T-cell (primary cell): ENCODE measurements around the gene IL17B. TPM values are rescaled to one million over a fixed set of nuclear protein-coding genes. Genes with fewer than 3 reads are reported as not detected.
"Not testable (repeated sequence)": the region's sequence is repeated elsewhere in the genome, so short reads cannot be mapped to it uniquely, and the experiment has no call there.

ENCODE experiments used
- ATAC-seq, 4 experiments: fragments of 200-7000 bp in 3 of 4; fragments of 150-1000 bp in 1 of 4; cut with Tn5 transposase; replicated peaks in 1 of 4; 1 replicate in 3 of 4; 2 replicates in 1 of 4; pipeline ENCODE4 v1.10.0; 2021; ENCODE audit warnings: moderate library complexity in 3 of 4, mild to moderate bottlenecking in 2 of 4, moderate number of reproducible peaks in 1 of 4
- CTCF ChIA-PET, 2 donors: fragments of 300-600 bp; sonication (Branson Sonifier 250); formaldehyde crosslinking; loops; one replicate each; lab custom pipeline; 2022; ENCODE audit warnings: antibody characterized with exemption in 2 of 2; lab: Charles Lee
- POLR2A ChIA-PET, 2 donors: fragments of 300-600 bp; sonication (Branson Sonifier 250); formaldehyde crosslinking; loops; one replicate each; lab custom pipeline; 2022; ENCODE audit warnings: antibody characterized with exemption in 2 of 2; lab: Charles Lee
- DNase-seq, 35 experiments: peaks; one replicate each; pipeline versions ENCODE4 v3.0.0 to v3.0.0-alpha.2; 2013 to 2023
- H3K27ac ChIP-seq: one replicate; pipeline ENCODE4 v1.5.1; 2013; ENCODE audit warnings: low read length
- H3K27me3 ChIP-seq, 2 experiments: replicated peaks in 1 of 2; 1 replicate in 1 of 2; 2 replicates in 1 of 2; pipeline versions ENCODE4 v1.6.1 to v1.7.0; 2013; ENCODE audit warnings: low read length in 1 of 2, mixed read lengths in 1 of 2; ENCODE audit not compliant: control insufficient read depth in 2 of 2, insufficient read depth in 2 of 2; ENCODE audit errors: extremely low read depth in 1 of 2
- H3K36me3 ChIP-seq, 2 donors: 1 replicate in 1 of 2; 2 replicates in 1 of 2; pipeline versions ENCODE4 v1.6.1 to v1.7.0; 2013; ENCODE audit warnings: low read length in 1 of 2; ENCODE audit not compliant: control insufficient read depth in 2 of 2, insufficient read depth in 1 of 2; ENCODE audit errors: extremely low read depth in 1 of 2
- H3K4me1 ChIP-seq, 2 experiments: 1 replicate in 1 of 2; 2 replicates in 1 of 2; pipeline versions ENCODE4 v1.6.1 to v1.7.0; 2013; ENCODE audit warnings: low read length in 2 of 2, mixed read lengths in 1 of 2; ENCODE audit not compliant: insufficient read depth in 2 of 2, control insufficient read depth in 1 of 2; ENCODE audit errors: extremely low read depth in 1 of 2
- H3K4me3 ChIP-seq, 2 donors: 1 replicate in 1 of 2; 2 replicates in 1 of 2; pipeline versions ENCODE4 v1.5.1 to v1.7.0; 2013; ENCODE audit warnings: mild to moderate bottlenecking in 2 of 2, low read length in 1 of 2, moderate library complexity in 1 of 2; ENCODE audit not compliant: control insufficient read depth in 1 of 2; ENCODE audit errors: extremely low read depth in 1 of 2
- H3K9me3 ChIP-seq: 2 replicates; pipeline ENCODE4 v1.7.0; 2013
- H3K27ac Mint-ChIP-seq, 2 donors: one replicate each; pipeline ENCODE4 v1.8.0; 2020 to 2021; ENCODE audit warnings: mild to moderate bottlenecking in 2 of 2, mixed read lengths in 2 of 2
- H3K27me3 Mint-ChIP-seq, 2 donors: one replicate each; pipeline ENCODE4 v1.8.0; 2021 to 2022; ENCODE audit warnings: mixed read lengths in 2 of 2
- H3K36me3 Mint-ChIP-seq: one replicate; pipeline ENCODE4 v1.8.0; 2021; ENCODE audit warnings: mixed read lengths
- H3K4me1 Mint-ChIP-seq, 3 donors: one replicate each; pipeline ENCODE4 v1.8.0; 2020 to 2022; ENCODE audit warnings: mixed read lengths in 3 of 3, mild to moderate bottlenecking in 1 of 3
- H3K4me3 Mint-ChIP-seq, 3 donors: one replicate each; pipeline ENCODE4 v1.8.0; 2020 to 2022; ENCODE audit warnings: mild to moderate bottlenecking in 3 of 3, mixed read lengths in 3 of 3, moderate library complexity in 3 of 3
- H3K9me3 Mint-ChIP-seq, 3 donors: one replicate each; pipeline ENCODE4 v1.8.0; 2020 to 2022; ENCODE audit warnings: mixed read lengths in 3 of 3
- WGBS: methylation state at CpG from one replicate; pipeline ENCODE4 v1.1.5; 2013; ENCODE audit warnings: missing lambda C conversion rate; ENCODE audit not compliant: insufficient coverage; 5-methylcytosine and 5-hydroxymethylcytosine counted together
- total RNA-seq, 35 experiments: library from RNA in 6 of 35; stranded (reverse) in 6 of 35; fragments of 120-200 nt in 1 of 35; gene quantifications; one replicate each; pipeline versions ENCODE4 v1.2.1 to v1.2.4 and lab custom pipeline; 2013 to 2026

The IL17B gene
- total RNA-seq, 5 donors from 2014 or later (not counting 1 experiment from before 2014, with no cell fraction given), result not detected

DNA sequence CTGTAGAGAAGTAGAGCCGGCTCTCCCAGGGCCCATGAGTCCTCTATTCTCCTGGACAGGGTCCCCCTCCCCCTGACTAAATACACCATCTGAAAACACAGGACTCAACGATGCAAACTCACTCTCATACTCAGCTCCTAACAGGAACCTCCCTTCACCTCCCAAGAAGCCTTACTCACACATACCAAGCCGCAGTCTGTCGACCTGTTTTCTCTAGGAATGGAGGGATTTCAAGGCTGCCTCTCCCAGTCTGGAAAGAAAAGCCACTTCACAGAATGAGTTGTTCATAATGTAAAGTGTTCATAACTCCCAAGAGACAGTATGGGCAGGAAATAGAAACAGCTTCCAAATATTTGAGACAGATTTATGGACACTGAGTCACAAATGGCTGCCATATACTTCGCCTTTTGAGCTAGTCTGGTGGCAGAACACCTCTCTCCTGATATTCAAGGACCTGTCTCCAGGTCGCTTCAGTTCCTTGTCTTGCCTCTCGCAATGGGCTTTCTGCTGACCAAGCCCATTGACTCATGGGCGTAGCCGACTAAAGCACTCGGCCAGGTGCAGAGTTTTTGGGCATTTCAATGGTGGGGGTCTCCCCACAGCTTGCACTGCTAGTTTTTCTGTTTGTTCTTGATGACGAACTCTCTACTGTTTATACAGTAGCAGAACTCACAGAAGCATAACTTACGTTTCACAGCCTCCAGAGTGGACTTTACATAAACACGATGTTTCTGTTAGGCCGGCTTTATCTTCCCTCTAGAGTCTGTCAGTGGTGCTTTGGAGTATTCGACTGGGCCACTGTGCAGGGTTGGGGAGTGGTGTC is 25.0 kb upstream of the IL17B start:
- Histone ChIP-seq H3K4me1 (no peaks in the 10 kb centered on the region), H3K36me3 (no peaks in the 10 kb centered on the region), H3K27ac (no peak overlapping the region), H3K4me3 (no peak overlapping the region), H3K27me3 (peaks cover 0 to 33% of the 10 kb centered on the region in 2 experiments), H3K9me3 (no peaks in the 10 kb centered on the region)
- ChIA-PET CTCF (no interaction called here), POLR2A (interaction anchor here in 1 of 2 donors (0.6 kb wide), 1 partner anchor 64 kb away, joined by 6 read pairs; no protein-coding TSS in a partner anchor)
- Mint-ChIP-seq H3K27me3 (peaks cover 3 to 17% of the 10 kb centered on the region in 2 donors), H3K36me3 (no peaks in the 10 kb centered on the region), H3K27ac (no peak overlapping the region), H3K4me3 (no peak overlapping the region), H3K9me3 (no peaks in the 10 kb centered on the region), H3K4me1 (no peaks in the 10 kb centered on the region)
- 86% methylated on average over 7 of the region's 15 CpGs for WGBS
- no peak for ATAC-seq
- DNase-seq, result no peak

DNA sequence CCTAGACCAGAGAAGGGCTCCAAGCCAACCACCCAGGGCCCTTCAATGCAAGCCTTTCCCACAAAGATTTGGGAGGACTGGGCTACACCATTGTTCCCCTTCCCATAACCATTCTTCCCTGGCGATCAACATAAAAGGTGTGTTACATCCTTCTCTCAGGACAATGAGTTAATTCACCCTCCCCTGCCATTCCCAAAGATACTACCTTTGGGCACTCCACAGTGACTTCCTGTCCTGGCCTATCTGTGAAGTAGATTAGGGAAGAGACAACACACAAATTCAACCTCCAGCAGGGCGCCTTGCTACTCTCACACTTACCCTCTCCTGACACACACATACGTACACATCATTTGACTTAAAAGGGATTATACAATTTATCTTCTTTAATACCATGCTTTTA is 23.2 kb upstream of the IL17B start:
- no CpG with 5 or more reads among the region's 3 CpGs for WGBS
- no peak for DNase-seq
- no peak overlapping the region for H3K4me3 Mint-ChIP-seq
- Histone ChIP-seq H3K36me3 (no peaks in the 10 kb centered on the region), H3K27me3 (peaks cover 0 to 33% of the 10 kb centered on the region in 2 experiments), H3K4me1 (no peaks in the 10 kb centered on the region), H3K27ac (no peak overlapping the region), H3K9me3 (no peaks in the 10 kb centered on the region), H3K4me3 (no peak overlapping the region)
- CTCF ChIA-PET, result no interaction called here
- H3K27ac Mint-ChIP-seq, result no peak overlapping the region
- no peaks in the 10 kb centered on the region for H3K9me3 Mint-ChIP-seq
- H3K27me3 Mint-ChIP-seq, result peaks cover 8 to 15% of the 10 kb centered on the region in 2 donors
- no peaks in the 10 kb centered on the region for H3K4me1 Mint-ChIP-seq
- no peaks in the 10 kb centered on the region for H3K36me3 Mint-ChIP-seq
- no peak for ATAC-seq
- POLR2A ChIA-PET, result no interaction called here

GRCh38 chr5:149401051-149401450 is 22.0 kb upstream of the IL17B start:
- 83% methylated on average over 1 of the region's 2 CpGs for WGBS
- Mint-ChIP-seq H3K4me1 (no peaks in the 10 kb centered on the region), H3K27me3 (peaks cover 6 to 12% of the 10 kb centered on the region in 2 donors), H3K36me3 (no peaks in the 10 kb centered on the region), H3K27ac (no peak overlapping the region), H3K4me3 (no peak overlapping the region), H3K9me3 (no peaks in the 10 kb centered on the region)
- Histone ChIP-seq H3K9me3 (no peaks in the 10 kb centered on the region), H3K36me3 (no peaks in the 10 kb centered on the region), H3K4me3 (no peak overlapping the region), H3K4me1 (no peaks in the 10 kb centered on the region), H3K27me3 (peaks cover 0 to 26% of the 10 kb centered on the region in 2 experiments), H3K27ac (no peak overlapping the region)
- ChIA-PET CTCF (no interaction called here), POLR2A (no interaction called here)
- ATAC-seq (no peak), DNase-seq (no peak)

- WGBS, result 85% methylated on average over 5 of the region's 6 CpGs
Measured at GRCh38 chr5:149400304-149400703, 21.2 kb upstream of the IL17B start.

GRCh38 chr5:149399775-149400174 is 20.7 kb upstream of the IL17B start:
- no peaks in the 10 kb centered on the region for H3K4me1 ChIP-seq
- Mint-ChIP-seq H3K4me3 (no peak overlapping the region), H3K9me3 (no peaks in the 10 kb centered on the region), H3K36me3 (no peaks in the 10 kb centered on the region), H3K27me3 (peaks cover 6 to 12% of the 10 kb centered on the region in 2 donors), H3K27ac (no peak overlapping the region), H3K4me1 (no peaks in the 10 kb centered on the region)
- no peak for DNase-seq
- no peaks in the 10 kb centered on the region for H3K36me3 ChIP-seq
- POLR2A ChIA-PET, result no interaction called here
- no peak for ATAC-seq
- H3K27me3 ChIP-seq, result peaks cover 0 to 16% of the 10 kb centered on the region in 2 experiments
- no peak overlapping the region for H3K27ac ChIP-seq
- CTCF ChIA-PET, result no interaction called here
- H3K4me3 ChIP-seq, result no peak overlapping the region
- H3K9me3 ChIP-seq, result no peaks in the 10 kb centered on the region

More at GRCh38 chr5:149400304-149400703, 21.2 kb upstream of the IL17B start:
- peaks cover 0 to 18% of the 10 kb centered on the region in 2 experiments for H3K27me3 ChIP-seq
- Mint-ChIP-seq H3K9me3 (no peaks in the 10 kb centered on the region), H3K4me3 (no peak overlapping the region), H3K27ac (no peak overlapping the region), H3K36me3 (no peaks in the 10 kb centered on the region), H3K4me1 (no peaks in the 10 kb centered on the region), H3K27me3 (peaks cover 6 to 12% of the 10 kb centered on the region in 2 donors)
- H3K4me3 ChIP-seq, result no peak overlapping the region
- CTCF ChIA-PET, result no interaction called here
- no peak for ATAC-seq
- no peak overlapping the region for H3K27ac ChIP-seq
- no peaks in the 10 kb centered on the region for H3K9me3 ChIP-seq
- no peaks in the 10 kb centered on the region for H3K4me1 ChIP-seq
- H3K36me3 ChIP-seq, result no peaks in the 10 kb centered on the region
- DNase-seq, result no peak
- POLR2A ChIA-PET, result no interaction called here

DNA sequence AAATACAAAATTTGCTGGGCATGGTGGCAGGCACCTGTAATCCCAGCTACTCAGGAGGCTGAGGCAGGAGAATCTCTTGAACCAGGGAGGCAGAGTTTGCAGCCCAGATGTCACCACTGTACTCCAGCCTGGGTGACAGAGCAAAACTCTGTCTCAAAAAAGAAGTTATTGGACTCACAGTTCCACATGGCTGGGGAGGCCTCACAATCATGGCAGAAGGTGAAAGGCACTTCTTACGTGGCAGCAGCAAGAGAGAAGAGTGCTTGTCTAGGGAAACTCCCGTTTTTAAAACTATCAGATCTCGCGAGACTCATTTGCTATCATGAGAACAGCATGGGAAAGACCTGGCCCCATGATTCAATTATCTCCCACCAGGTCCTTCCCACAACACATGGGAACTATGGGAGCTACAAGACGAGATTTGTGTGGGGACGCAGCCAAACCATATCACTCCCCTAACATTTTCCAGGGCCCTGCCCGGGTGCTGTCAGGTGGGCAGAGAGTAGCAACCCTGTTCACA is 19.7 kb upstream of the IL17B start:
- H3K4me1 ChIP-seq, H3K9me3 Mint-ChIP-seq, H3K9me3 ChIP-seq, POLR2A ChIA-PET, H3K27ac ChIP-seq, H3K4me3 ChIP-seq, DNase-seq, H3K4me3 Mint-ChIP-seq, ATAC-seq, H3K27ac Mint-ChIP-seq, H3K36me3 Mint-ChIP-seq, H3K36me3 ChIP-seq, H3K4me1 Mint-ChIP-seq: not testable (repeated sequence)
- H3K27me3 ChIP-seq, result peaks cover 0 to 14% of the 10 kb centered on the region in 2 experiments
- WGBS, result 83% methylated on average over 3 of the region's 7 CpGs
- peaks cover 6 to 12% of the 10 kb centered on the region in 2 donors for H3K27me3 Mint-ChIP-seq
- CTCF ChIA-PET, result interaction anchor here in 1 of 2 donors (0.6 kb wide), 1 partner anchor 76 kb away, joined by 4 read pairs; no protein-coding TSS in a partner anchor
